Measurements from ENCODE around the gene SHISA9.

The SHISA9 gene

DNA sequence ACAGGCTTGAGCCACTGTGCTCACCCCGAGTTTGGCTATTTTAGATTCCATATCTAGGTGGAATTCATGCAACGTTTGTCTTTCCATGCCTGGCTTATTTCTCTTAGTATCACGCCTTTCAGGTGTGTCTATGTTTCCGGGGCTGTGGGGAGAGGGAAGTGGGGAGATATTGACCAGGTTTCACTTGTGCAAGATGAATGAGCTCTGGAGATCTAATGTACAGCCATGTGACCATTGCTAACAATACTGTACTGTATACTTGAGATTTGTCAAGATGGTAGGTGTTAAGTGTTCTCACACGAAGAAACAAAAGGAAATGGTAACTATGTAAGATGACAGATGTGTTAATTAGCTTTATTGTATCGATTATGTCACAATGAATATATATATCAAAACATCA, 199.6 kb downstream of the SHISA9 start:
- DNase-seq (ENCODE audit: low read depth, low spot score): no peak
- H3K4me3 ChIP-seq (ENCODE audit: low read length): no peak overlapping the region

DNA sequence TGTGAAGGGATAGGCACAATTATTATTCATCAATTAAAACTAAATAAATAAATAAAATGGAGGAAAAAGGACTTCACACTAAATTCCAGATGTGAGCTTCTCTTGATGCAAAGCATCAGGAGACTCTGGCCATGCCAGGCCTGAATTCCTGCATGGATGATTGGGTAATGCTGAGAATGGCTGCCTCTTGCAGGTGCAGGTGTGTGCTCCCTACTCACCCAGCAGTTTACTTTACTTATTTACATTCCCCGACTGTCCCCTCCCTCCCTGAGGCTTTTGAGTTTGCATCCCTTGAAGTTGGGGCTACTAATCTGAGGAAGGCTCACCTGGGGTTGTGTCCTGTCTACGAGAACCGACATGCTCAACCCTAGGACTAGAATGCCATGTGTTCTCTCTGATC, 200.4 kb downstream of the SHISA9 start:
- no peak for DNase-seq (ENCODE audit: low read depth, low spot score)
- no peak overlapping the region for H3K4me3 ChIP-seq (ENCODE audit: low read length)

GRCh38 chr16:13102401-13102800, 201.0 kb downstream of the SHISA9 start:
- H3K4me3 ChIP-seq (ENCODE audit: low read length): no peak overlapping the region
- no peak for DNase-seq (ENCODE audit: low read depth, low spot score)

DNA sequence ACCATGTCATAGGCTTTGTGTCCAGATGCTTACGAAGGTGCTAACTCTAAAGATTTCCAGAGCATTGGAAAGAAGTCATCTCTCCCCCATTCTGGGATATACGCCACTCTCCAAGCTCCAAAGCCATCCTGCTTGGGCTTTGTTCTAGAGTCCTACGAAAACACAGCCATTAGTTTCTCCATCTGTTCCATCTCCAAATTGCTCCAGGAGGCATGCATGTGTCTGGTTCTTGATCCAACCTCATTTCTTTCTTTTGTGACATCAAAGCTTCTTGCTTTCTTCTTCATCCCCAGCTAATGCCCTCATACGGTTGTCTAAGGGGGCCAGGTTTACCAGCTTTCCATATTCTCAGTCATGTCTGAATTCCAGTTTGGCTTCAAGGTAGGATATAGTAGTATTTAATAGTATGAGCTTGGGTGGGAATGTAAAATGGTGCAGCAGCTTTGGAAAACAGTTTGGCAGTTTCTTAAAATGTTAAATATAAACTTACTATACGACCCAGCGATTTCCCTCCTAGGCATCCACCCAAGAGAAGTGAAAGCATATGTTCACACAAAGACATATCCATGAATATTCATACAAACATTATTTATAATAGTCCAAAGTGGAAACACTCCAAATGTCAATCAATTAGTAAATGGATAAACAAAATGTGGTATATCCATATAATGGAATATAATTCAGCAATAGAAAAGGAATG, 202.6 kb downstream of the SHISA9 start:
- H3K4me3 ChIP-seq (ENCODE audit: low read length): no peak overlapping the region
- DNase-seq (ENCODE audit: low read depth, low spot score): no peak

DNA sequence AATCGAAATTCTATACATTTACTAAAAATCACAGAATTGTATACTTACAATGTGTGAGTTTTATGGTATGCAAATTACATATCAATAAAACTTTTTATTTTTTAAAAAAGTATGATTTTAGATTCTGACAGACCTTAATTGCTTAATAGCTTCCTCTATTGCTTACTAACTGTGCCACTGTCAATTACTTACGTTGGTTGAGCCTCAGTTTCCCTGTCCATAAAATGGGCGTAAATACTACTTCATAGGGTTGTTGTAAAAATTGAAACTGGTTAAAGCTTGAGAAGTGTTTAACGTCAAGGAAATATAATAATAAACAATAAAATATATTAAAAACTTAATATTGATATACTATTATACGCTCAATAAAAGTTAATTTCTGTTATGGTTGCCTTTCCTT, 203.4 kb downstream of the SHISA9 start:
- no peak overlapping the region for H3K4me3 ChIP-seq (ENCODE audit: low read length)
- DNase-seq (ENCODE audit: low read depth, low spot score): no peak

DNA sequence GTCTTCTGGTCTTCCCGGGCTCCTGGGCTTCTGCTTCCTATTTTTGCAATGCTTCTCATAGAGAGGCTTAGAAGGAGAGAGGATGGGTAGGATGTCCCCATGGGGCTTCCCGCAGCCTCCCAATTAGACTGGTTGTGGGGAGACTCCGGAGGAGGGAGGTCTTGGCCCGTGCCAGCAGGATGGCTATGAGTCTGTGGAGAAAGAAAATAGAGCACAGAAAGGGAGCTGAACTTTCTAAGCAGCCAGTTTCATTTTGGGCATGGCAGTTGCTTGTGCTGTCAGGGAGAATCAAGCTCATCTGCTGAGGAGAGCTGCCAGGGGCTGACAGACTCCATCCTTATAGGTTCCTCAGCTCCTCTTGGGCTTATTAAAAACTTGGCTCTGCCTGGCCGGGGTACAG, 204.0 kb downstream of the SHISA9 start:
- no peak overlapping the region for H3K4me3 ChIP-seq (ENCODE audit: low read length)
- no peak for DNase-seq (ENCODE audit: low read depth, low spot score)

GRCh38 chr16:13106464-13106863, 205.1 kb downstream of the SHISA9 start:
- DNase-seq (ENCODE audit: low read depth, low spot score): no peak
- H3K4me3 ChIP-seq (ENCODE audit: low read length): no peak overlapping the region

DNA sequence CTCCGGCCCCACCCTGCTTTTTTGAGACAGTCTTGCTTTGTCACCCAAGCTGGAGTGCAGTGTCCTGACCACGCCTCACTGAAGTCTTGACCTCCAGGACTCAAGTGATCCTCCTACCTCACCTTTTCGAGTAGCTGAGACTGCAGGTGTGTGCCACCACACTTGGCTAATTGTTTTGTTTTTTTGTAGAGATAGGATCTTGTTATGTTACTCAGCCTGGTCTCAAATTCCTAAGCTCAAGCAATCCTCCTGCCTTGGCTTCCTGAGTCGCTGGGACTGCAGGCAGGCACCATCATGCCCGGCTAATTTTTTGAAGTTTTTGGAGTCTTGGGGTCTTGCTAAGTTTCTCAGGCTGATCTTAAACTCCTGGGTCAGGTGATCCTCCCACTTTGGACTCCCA, 206.7 kb downstream of the SHISA9 start:
- no peak for DNase-seq (ENCODE audit: low read depth, low spot score)
- H3K4me3 ChIP-seq (ENCODE audit: low read length): no peak overlapping the region

GRCh38 chr16:13109171-13109570, 207.8 kb downstream of the SHISA9 start:
- DNase-seq (ENCODE audit: low read depth, low spot score): no peak
- no peak overlapping the region for H3K4me3 ChIP-seq (ENCODE audit: low read length)

GRCh38 chr16:13110124-13110796, 208.9 kb downstream of the SHISA9 start:
- no peak overlapping the region for H3K4me3 ChIP-seq (ENCODE audit: low read length)
- DNase-seq (ENCODE audit: low read depth, low spot score): no peak

GRCh38 chr16:13111747-13112146, 210.3 kb downstream of the SHISA9 start:
- DNase-seq (ENCODE audit: low read depth, low spot score): no peak
- no peak overlapping the region for H3K4me3 ChIP-seq (ENCODE audit: low read length)

DNA sequence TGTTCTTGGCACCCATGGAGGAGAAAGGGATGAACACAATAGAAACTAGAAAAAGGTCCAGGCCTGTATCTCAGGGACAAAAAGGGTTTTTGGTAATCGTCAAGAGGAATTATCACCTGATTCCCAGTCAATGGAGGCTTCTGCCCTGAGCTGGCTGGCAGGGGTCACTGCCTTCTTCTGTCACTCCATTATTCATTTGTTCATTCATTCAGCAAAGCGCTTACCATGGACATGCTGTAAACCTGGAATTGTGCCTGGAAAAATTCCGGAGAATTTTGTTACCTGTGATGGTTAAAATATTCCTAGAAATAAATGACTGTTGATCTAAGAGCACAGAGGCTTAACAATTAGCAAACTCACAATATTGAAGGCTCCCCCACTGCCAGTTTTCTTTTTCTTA, 212.3 kb downstream of the SHISA9 start:
- no peak overlapping the region for H3K4me3 ChIP-seq (ENCODE audit: low read length)
- DNase-seq (ENCODE audit: low read depth, low spot score): no peak

DNA sequence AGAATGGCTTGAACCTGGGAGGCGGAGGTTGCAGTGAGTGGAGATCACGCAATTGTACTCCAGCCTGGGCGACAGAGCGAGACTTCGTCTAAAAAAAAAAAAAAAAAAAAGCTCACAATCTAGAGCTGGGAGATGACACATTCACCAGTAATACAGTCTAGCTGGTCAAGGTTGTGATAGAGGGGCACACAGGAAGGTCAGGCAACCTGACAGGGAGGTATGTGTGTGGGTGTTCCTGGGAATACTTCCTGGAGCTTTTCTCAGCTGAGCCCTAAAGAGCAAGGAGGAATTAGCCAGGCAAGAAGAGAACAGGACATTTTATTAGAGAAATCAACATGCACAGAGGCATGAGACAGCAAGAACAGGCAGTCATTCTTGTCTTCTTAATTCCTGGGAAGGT, 216.7 kb downstream of the SHISA9 start:
- DNase-seq (ENCODE audit: low read depth, low spot score): no peak

DNA sequence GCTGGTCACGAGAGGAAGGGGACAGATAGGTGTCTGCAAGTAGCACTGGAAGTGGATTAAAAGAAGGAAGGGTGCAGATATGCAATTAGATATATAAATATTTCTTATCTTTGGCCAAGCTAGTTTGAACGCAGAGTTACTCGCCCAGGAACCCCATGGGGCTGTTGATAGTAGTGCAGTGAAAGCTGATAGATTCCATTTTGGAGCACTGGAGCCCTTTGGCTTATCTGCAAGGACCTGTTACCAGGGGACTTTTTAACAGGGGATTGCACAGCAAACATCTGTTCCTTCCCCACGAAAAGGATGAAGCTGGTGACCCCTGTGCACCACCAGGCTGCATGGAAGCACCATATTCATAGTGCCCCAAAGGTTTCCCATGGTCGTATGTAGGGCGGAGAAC, 218.7 kb downstream of the SHISA9 start:
- no peak for DNase-seq (ENCODE audit: low read depth, low spot score)
- no peak overlapping the region for H3K4me3 ChIP-seq (ENCODE audit: low read length)

More for the DNA sequence above, 216.7 kb downstream of the SHISA9 start:
- H3K4me3 ChIP-seq (ENCODE audit: low read length): no peak overlapping the region

DNA sequence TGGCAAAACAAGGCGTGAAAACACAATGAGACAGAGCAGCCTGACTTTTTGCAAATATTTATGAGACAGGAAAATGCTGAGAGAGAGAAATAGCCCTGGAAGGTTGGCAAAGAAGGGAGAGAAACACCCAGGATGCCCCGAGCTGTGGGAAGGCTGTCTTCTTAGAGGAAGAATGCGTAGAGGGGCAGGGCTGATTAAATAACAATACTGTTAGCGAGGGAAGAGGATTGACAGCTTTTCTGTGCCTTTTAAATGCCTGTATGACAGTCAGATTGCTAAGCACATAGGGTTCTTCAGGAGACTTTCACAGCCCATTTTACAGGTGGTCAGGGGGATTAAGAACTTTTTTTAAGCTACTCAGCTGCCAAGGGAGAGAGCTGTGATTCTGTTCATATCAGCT, 219.2 kb downstream of the SHISA9 start:
- DNase-seq (ENCODE audit: low read depth, low spot score): no peak
- H3K4me3 ChIP-seq (ENCODE audit: low read length): no peak overlapping the region

GRCh38 chr16:13123991-13124390, 222.6 kb downstream of the SHISA9 start:
- H3K4me3 ChIP-seq (ENCODE audit: low read length): no peak overlapping the region
- DNase-seq (ENCODE audit: low read depth, low spot score): no peak

DNA sequence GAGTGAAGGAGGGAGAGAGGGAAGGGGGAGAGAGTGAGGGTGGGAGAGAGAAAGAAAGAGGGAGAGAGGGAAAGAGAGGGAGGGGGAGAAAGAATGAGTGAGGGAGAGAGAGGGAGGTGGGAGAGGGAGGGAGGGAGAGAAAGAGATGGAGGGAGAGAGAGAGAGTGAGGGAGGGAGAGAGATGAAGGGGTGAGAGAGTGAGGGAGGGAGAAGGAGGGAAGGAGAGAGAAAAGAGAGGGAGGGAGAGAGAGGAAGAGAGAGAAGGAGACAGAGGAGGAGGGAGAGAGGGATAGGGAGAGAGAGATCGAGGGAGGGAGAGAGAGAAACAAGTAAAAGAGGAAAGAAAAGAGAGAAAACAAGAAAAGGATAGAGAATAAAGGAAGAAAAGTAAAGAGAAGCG, 225.7 kb downstream of the SHISA9 start:
- no peak for DNase-seq (ENCODE audit: low read depth, low spot score)
- H3K4me3 ChIP-seq (ENCODE audit: low read length): no peak overlapping the region

GRCh38 chr16:13130586-13130985, 229.2 kb downstream of the SHISA9 start:
- no peak for DNase-seq (ENCODE audit: low read depth, low spot score)
- no peak overlapping the region for H3K4me3 ChIP-seq (ENCODE audit: low read length)

- DNase-seq (ENCODE audit: low read depth, low spot score): peak; percentile 2
- H3K4me3 ChIP-seq (ENCODE audit: low read length): no peak overlapping the region
Measured at GRCh38 chr16:13134836-13135235, 233.4 kb downstream of the SHISA9 start.

GRCh38 chr16:13136901-13137300, 235.5 kb downstream of the SHISA9 start:
- no peak overlapping the region for H3K4me3 ChIP-seq (ENCODE audit: low read length)
- no peak for DNase-seq (ENCODE audit: low read depth, low spot score)

- DNase-seq (ENCODE audit: low read depth, low spot score): no peak
- H3K4me3 ChIP-seq (ENCODE audit: low read length): no peak overlapping the region
Measured at GRCh38 chr16:13138528-13138927, 237.1 kb downstream of the SHISA9 start.
